PC-9 (cell line): ENCODE measurements around the gene ESPN. TPM values are rescaled to one million over a fixed set of nuclear protein-coding genes. Genes with fewer than 3 reads are reported as not detected.
"Not testable (repeated sequence)": the region's sequence is repeated elsewhere in the genome, so short reads cannot be mapped to it uniquely, and the experiment has no call there.

Experiments used
- BruUV-seq: library from RNA; stranded (reverse); fragments of 400-500 nt; replicated peaks from 2 replicates; lab custom pipeline; 2021; lab: Mats Ljungman, UMichigan
- CTCF ChIA-PET: fragments of 300-600 bp; sonication (Branson Sonifier 250); formaldehyde crosslinking; loops from one replicate; lab custom pipeline; 2022; ENCODE audit warnings: antibody characterized with exemption; lab: Charles Lee
- POLR2A ChIA-PET: fragments of 300-600 bp; sonication (Branson Sonifier 250); formaldehyde crosslinking; loops from one replicate; lab custom pipeline; 2022; ENCODE audit warnings: antibody characterized with exemption; ENCODE audit not compliant: unreplicated experiment; lab: Charles Lee
- DNase-seq, 2 experiments: peaks; one replicate each; pipeline versions ENCODE4 v3.0.0 to v3.0.0-alpha.2; 2015 to 2022; ENCODE audit warnings: mixed read lengths in 1 of 2
- H2AFZ ChIP-seq: fragments of 200-600 bp; sonication (generic); 2 replicates; pipeline ENCODE4 v1.8.1; 2017; ENCODE audit warnings: antibody characterized with exemption
- H3F3A ChIP-seq: fragments of 200-600 bp; sonication (generic); 2 replicates; pipeline ENCODE4 v1.8.1; 2017; ENCODE audit warnings: antibody characterized with exemption, mild to moderate bottlenecking, low read depth; ENCODE audit not compliant: insufficient read depth
- H3K27ac ChIP-seq: fragments of 200-600 bp; sonication (generic); 2 replicates; pipeline ENCODE4 v1.6.1; 2016; ENCODE audit warnings: mixed run types
- H3K27me3 ChIP-seq: fragments of 200-600 bp; sonication (generic); 2 replicates; pipeline ENCODE4 v1.6.1; 2016; ENCODE audit warnings: low read depth, mixed run types; ENCODE audit not compliant: insufficient read depth
- H3K36me3 ChIP-seq: fragments of 200-600 bp; sonication (generic); 2 replicates; pipeline ENCODE4 v1.6.1; 2016; ENCODE audit warnings: low read depth, mixed run types
- H3K4me1 ChIP-seq: fragments of 200-600 bp; sonication (generic); replicated peaks from 2 replicates; pipeline ENCODE4 v1.6.1; 2016; ENCODE audit warnings: mixed run types; ENCODE audit not compliant: insufficient read depth
- H3K4me2 ChIP-seq: fragments of 200-600 bp; sonication (generic); 2 replicates; pipeline ENCODE4 v1.6.1; 2017; ENCODE audit warnings: mixed run types
- H3K4me3 ChIP-seq: fragments of 200-600 bp; sonication (generic); 2 replicates; pipeline ENCODE4 v1.6.1; 2016; ENCODE audit warnings: mixed run types
- H3K79me2 ChIP-seq: fragments of 200-600 bp; sonication (generic); 2 replicates; pipeline ENCODE4 v1.6.1; 2017; ENCODE audit warnings: low read depth, mixed run types
- H3K9me2 ChIP-seq: fragments of 200-600 bp; sonication (generic); 2 replicates; pipeline ENCODE4 v1.8.1; 2017; ENCODE audit warnings: mild to moderate bottlenecking; ENCODE audit not compliant: insufficient read depth
- H3K9me3 ChIP-seq: fragments of 200-600 bp; sonication (generic); 2 replicates; pipeline ENCODE4 v1.8.1; 2016; ENCODE audit warnings: low read depth; ENCODE audit not compliant: insufficient read depth
- H4K20me1 ChIP-seq: fragments of 200-600 bp; sonication (generic); 2 replicates; pipeline ENCODE4 v1.8.1; 2017; ENCODE audit not compliant: insufficient read depth
- EZH2 ChIP-seq: fragments of 200-600 bp; sonication (generic); IDR thresholded peaks from 2 replicates; pipeline ENCODE4 v1.8.0; 2017; ENCODE audit warnings: antibody characterized with exemption, low read depth
- intact Hi-C: fragments of 100-400 bp; cut with micrococcal nuclease; formaldehyde crosslinking; loops from one replicate; pipeline ENCODE4 v1.10.0; 2022; ENCODE audit not compliant: unreplicated experiment
- total RNA-seq: library from RNA; stranded (reverse); gene quantifications from 2 replicates; pipeline ENCODE4 v1.2.3, GENCODE V29; 2021
- TF ChIP-seq, protein P1 (sequence below): fragments of 200-600 bp; sonication (generic); conservative IDR thresholded peaks from 2 replicates; pipeline ENCODE4 v1.6.1; 2017; ENCODE audit warnings: mixed run types, antibody characterized with exemption, mild to moderate bottlenecking, moderate library complexity

ESPN gene
- total RNA-seq, 1 experiment from 2014 or later = 18.6 TPM

DNA sequence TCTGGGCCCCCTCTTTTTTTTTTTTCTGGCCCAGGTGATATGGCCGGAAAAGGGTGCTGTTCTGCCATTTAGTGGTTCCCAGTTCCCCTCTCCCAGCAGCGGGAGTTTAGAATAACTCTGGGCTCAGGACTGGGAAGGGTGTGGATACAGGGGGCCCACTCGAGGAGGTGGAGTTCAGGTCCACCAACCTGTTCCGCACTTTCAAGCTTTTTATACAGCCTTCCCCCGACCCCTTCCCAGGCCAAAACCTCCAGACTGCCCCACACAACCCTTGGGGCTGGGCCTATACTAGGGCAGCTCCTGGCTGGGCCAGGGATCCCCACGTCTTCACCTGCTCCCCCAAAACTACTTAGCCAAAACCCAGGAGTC is 66.5 kb downstream of the ESPN start:
- intact Hi-C loops = loop anchor here (2.0 to 5.0 kb wide), 3 partner anchors 32 to 139 kb away; partner anchors contain the start of gene KLHL21
- H3K27ac ChIP-seq = peak overlapping the region; percentile 89
- CTCF ChIA-PET = interaction anchor here (0.6 kb wide), 1 partner anchor 150 kb away, joined by 3 read pairs; no protein-coding TSS in a partner anchor
- TSS peak; percentile 81 for BruUV-seq
- no peaks in the 10 kb centered on the region for H3K9me2 ChIP-seq
- H4K20me1 ChIP-seq = no peaks in the 10 kb centered on the region
- peak overlapping the region; percentile 98 for H3K4me2 ChIP-seq
- H2AFZ ChIP-seq = peak overlapping the region; percentile 90
- H3K79me2 ChIP-seq = no peaks in the 10 kb centered on the region
- TF ChIP-seq EZH2 = no peak
- TF ChIP-seq, protein P1, sequence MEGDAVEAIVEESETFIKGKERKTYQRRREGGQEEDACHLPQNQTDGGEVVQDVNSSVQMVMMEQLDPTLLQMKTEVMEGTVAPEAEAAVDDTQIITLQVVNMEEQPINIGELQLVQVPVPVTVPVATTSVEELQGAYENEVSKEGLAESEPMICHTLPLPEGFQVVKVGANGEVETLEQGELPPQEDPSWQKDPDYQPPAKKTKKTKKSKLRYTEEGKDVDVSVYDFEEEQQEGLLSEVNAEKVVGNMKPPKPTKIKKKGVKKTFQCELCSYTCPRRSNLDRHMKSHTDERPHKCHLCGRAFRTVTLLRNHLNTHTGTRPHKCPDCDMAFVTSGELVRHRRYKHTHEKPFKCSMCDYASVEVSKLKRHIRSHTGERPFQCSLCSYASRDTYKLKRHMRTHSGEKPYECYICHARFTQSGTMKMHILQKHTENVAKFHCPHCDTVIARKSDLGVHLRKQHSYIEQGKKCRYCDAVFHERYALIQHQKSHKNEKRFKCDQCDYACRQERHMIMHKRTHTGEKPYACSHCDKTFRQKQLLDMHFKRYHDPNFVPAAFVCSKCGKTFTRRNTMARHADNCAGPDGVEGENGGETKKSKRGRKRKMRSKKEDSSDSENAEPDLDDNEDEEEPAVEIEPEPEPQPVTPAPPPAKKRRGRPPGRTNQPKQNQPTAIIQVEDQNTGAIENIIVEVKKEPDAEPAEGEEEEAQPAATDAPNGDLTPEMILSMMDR = no peak
- peaks cover 19% of the 10 kb centered on the region for H3K4me1 ChIP-seq
- no peak for DNase-seq
- H3K27me3 ChIP-seq = no peaks in the 10 kb centered on the region
- POLR2A ChIA-PET = interaction anchor here (0.7 kb wide), 1 partner anchor 108 kb away, joined by 5 read pairs; no protein-coding TSS in a partner anchor
- peaks cover 12% of the 10 kb centered on the region; the same call in 1 of the 2 replicates for H3F3A ChIP-seq
- no peaks in the 10 kb centered on the region for H3K9me3 ChIP-seq
- H3K4me3 ChIP-seq = peak overlapping the region; percentile 89
- no peaks in the 10 kb centered on the region for H3K36me3 ChIP-seq

DNA sequence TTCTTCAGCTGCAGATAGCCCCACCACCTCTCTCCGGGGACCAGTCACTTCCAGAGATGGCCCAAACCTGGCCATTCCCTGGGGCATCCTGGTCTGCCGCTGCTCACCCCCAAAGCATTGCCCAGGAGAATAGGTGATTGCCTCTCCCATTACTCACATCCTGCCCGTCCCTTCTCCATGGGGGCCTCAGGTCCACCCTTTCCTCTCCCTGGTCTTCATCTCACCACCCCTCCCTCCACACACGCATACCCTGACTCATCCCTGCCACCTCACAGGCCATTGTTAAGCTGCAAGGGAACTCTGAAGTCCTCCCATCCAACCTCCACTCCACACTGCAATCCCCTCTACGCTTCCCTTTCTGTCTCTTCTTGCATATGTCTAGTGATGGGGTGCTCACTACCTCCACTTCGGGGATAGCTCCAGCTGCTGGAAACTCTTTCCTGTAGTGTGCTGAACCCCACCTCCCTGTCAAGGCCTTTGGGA is 66.9 kb downstream of the ESPN start, which contains the start of gene PLEKHG5:
PLEKHG5 (minus strand) TSS at position 188 of the 483 bp plus-strand sequence. CDS start 14,096 bp downstream, outside the sequence.
- intact Hi-C loops = loop anchor here (2.0 to 5.0 kb wide), 3 partner anchors 31 to 139 kb away; partner anchors contain the start of gene KLHL21
- peaks cover 12% of the 10 kb centered on the region; the same call in 1 of the 2 replicates for H3F3A ChIP-seq
- peak within 1 kb of the TSS; percentile 89 for H3K4me3 ChIP-seq
- peak within 1 kb of the TSS; percentile 89 for H3K27ac ChIP-seq
- CTCF ChIA-PET = interaction anchor here (0.7 to 1.2 kb wide), 2 partner anchors 22 to 32 kb away, joined by 3 to 5 read pairs; no protein-coding TSS in a partner anchor
- H3K27me3 ChIP-seq = no peaks in the 10 kb centered on the region
- H3K4me1 ChIP-seq = peaks cover 19% of the 10 kb centered on the region
- H2AFZ ChIP-seq = peak within 1 kb of the TSS; percentile 90
- TF ChIP-seq, protein P1 = no peak
- TF ChIP-seq EZH2 = no peak
- no peaks in the 10 kb centered on the region for H4K20me1 ChIP-seq
- no peaks in the 10 kb centered on the region for H3K9me2 ChIP-seq
- H3K4me2 ChIP-seq = peak within 1 kb of the TSS; percentile 98
- no peaks in the 10 kb centered on the region for H3K79me2 ChIP-seq
- POLR2A ChIA-PET = interaction anchor here (0.6 to 0.7 kb wide), 2 partner anchors 69 to 109 kb away, joined by 5 read pairs; no protein-coding TSS in a partner anchor
- peak; percentile 63 to 75 for DNase-seq
- no peaks in the 10 kb centered on the region for H3K9me3 ChIP-seq
- H3K36me3 ChIP-seq = no peaks in the 10 kb centered on the region
- no TSS peak for BruUV-seq

DNA sequence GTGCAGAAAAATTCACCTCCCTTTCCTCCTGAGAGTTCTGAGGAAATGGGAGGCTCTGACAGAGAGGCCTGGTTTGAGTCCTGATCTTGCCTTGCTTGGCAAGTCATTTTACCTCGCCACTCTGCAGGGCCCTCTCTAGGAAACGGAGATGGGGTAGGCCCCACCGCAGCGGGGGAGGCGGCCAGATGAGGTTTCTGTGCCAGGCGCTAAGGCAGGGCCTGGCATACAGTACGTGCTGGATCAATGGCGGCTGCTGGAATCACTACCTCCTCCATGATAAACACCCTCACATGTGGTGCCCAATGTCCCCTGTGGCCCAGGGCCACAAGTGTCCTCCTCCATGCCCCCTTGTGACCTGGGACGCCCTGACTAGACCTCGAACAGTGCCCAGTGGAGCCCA is 67.4 kb downstream of the ESPN start:
- intact Hi-C loops = loop anchor here (2.0 to 5.0 kb wide), 3 partner anchors 31 to 140 kb away; partner anchors contain the start of gene KLHL21
- Histone ChIP-seq H3K27ac (peak overlapping the region; percentile 89), H3K36me3 (no peaks in the 10 kb centered on the region), H4K20me1 (no peaks in the 10 kb centered on the region), H3K79me2 (no peaks in the 10 kb centered on the region), H3F3A (peaks cover 12% of the 10 kb centered on the region; the same call in 1 of the 2 replicates), H2AFZ (no peak overlapping the region), H3K27me3 (no peaks in the 10 kb centered on the region), H3K4me1 (peaks cover 19% of the 10 kb centered on the region), H3K9me2 (no peaks in the 10 kb centered on the region), H3K4me2 (peak overlapping the region; percentile 98), H3K4me3 (peak overlapping the region; percentile 89; the same call in 1 of the 2 replicates), H3K9me3 (no peaks in the 10 kb centered on the region)
- no peak for DNase-seq
- CTCF ChIA-PET = interaction anchor here (0.7 to 1.2 kb wide), 2 partner anchors 21 to 31 kb away, joined by 3 to 5 read pairs; no protein-coding TSS in a partner anchor
- POLR2A ChIA-PET = interaction anchor here (0.6 to 0.7 kb wide), 2 partner anchors 69 to 462 kb away, joined by 3 to 5 read pairs; no protein-coding TSS in a partner anchor
- TF ChIP-seq EZH2 = no peak
- TF ChIP-seq, protein P1 = no peak
- no TSS peak for BruUV-seq

DNA sequence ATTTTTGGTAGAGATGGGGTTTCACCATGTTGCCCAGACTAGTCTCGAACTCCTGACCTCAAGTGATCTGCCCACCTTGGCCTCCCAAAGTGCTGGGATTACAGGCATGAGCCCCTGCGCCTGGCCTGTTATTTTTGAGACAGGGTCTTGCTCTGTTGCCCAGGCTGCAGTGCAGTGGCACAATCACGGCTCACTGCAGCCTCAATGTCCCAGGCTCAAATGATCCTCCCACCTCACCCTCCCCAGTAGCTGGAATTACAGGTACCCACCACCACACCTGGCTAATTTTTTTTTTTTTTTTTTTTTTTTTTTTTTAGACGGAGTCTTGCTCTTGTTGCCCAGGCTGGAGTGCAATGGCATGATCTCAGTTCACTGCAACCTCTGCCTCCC is 69.3 kb downstream of the ESPN start:
- POLR2A ChIA-PET, H3K27ac ChIP-seq, DNase-seq, H2AFZ ChIP-seq, H3K9me3 ChIP-seq, H3K79me2 ChIP-seq, H3K4me2 ChIP-seq, H3K36me3 ChIP-seq, CTCF ChIA-PET, H3K9me2 ChIP-seq, H4K20me1 ChIP-seq, H3K4me3 ChIP-seq, H3K27me3 ChIP-seq, BruUV-seq: not testable (repeated sequence)
- Histone ChIP-seq H3F3A (peaks cover 12% of the 10 kb centered on the region; the same call in 1 of the 2 replicates), H3K4me1 (peaks cover 24% of the 10 kb centered on the region)
- intact Hi-C loops = loop anchor here (5.0 kb wide), 2 partner anchors 108 to 142 kb away; partner anchors contain the start of gene KLHL21
